Stimulated activated CD8-positive, alpha-beta memory T cell treated with anti-CD3 and anti-CD28 coated beads, Interleukin-4, amount 100 ng/mL, for 4 hours (primary cell): Measurements from ENCODE around the gene CMTM8.

ENCODE experiments used
- DNase-seq, 2 donors: peaks; one replicate each; pipeline ENCODE4 v3.0.0-alpha.2; 2020; ENCODE audit warnings: low read depth in 2 of 2, low spot score in 1 of 2

CMTM8 gene

DNA sequence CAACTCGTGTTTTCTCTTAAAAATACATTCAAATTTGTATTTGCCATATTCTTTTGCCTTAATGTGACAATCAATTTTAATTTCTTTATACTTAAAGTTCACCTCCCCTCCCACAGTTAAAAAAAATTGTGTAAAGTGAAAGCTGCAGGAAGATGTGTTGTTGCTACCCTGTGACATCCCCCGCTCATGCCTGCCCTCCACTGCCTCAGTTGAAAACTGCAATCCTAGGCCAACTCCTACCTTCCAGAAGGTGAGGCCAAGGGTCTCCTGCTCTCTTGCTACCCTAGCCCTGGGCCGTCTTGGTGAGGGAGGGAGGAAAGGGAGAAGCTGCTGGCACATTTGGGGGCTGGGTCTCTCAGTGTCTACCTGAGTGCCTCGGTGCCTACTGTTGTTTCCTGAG lies 96.2 kb downstream of the CMTM8 start:
- peak in 1 of 2 donors; percentile 10 for DNase-seq

DNA sequence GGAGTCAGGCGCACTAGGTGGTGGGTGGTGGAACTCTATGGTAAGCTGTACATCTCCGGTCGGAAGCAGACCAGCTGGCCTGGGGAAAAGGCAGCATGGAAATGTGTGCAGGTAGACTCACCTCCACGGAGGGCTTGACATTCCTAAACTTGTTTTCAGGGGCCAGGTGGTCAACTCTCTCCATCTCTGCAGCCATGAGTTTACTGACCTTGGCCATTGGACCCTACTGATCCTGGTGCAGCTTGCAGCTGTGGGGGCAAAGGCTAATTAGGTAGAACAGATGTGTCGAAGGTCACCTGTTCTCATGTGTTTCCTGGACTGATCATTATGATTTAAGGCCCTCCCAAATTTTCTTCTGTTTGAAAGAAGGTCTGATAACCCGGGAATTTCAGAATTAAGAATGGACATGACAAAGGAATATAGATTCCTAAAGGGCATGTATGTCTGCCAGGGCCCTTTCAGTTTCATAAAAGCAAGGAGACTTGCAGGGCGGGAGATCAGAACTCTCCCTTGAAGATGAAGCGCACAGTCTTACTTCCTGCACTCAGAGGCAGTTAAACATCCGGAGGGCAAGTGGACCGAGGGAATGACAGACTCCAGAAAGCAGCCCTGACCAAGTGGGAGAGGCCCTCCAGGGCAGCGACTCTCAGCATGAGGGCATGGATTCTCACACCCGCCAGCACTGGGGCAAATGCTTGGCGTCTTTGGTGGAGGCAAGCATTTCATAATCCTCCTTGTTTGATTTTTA lies 97.1 kb downstream of the CMTM8 start:
- no peak for DNase-seq

DNA sequence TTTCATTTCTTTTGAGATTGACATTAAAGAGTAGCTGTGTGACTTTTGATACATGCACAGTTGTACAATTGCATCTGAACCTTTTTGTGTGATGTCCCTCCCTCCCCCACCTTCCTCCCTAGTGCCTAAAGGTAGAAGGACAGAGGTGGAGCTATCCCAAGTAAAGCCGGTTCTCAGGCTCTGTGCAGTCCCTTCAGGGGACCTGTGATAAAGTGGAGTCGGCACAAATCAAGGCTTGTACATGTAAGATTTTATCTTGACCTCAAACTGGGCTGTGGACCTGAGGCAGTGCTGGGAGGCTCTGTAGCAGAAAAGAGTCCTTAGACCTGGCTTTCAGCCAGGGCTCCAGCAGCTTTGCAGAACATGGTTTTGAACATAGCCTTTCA lies 97.6 kb downstream of the CMTM8 start:
- DNase-seq = no peak

DNA sequence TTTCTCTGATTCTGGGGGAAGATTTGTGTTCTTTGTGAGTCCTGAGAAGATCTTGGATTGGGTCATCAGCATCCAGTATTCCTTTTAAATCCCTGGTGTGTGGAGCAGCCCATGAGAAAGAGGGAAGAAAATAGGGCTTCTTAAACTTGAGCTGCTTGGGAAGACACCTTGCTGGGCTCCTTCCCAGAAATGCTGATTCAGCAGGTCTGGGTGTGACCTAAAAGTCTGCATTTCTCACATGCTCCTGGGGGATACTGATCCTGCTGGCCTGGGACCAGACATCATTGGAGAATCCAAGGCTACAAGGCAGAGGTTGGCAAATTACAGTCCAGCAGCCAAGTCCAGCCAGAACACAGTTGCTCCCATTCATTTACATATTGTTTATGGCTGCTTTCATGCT lies 99.0 kb downstream of the CMTM8 start:
- DNase-seq = no peak

DNA sequence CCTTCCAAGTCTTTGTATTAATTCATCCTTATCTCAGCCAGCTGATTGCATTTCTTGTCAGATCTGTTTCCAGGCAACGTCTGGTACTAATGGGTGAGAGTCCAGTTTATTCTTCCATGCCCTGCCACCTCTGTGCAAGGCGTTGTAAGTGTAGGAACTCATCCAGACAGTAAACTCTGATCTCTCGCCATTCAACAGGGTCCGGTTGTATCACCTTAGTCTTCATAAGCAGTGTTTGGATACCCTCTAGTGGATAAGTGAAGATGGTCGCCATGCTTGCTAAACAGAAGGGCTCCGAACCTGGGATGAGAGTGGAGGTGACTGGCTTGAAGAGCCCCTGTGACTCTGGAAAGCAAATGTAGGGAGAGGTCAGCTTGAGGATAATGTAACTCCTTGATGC lies 101.6 kb downstream of the CMTM8 start:
- no peak for DNase-seq

DNA sequence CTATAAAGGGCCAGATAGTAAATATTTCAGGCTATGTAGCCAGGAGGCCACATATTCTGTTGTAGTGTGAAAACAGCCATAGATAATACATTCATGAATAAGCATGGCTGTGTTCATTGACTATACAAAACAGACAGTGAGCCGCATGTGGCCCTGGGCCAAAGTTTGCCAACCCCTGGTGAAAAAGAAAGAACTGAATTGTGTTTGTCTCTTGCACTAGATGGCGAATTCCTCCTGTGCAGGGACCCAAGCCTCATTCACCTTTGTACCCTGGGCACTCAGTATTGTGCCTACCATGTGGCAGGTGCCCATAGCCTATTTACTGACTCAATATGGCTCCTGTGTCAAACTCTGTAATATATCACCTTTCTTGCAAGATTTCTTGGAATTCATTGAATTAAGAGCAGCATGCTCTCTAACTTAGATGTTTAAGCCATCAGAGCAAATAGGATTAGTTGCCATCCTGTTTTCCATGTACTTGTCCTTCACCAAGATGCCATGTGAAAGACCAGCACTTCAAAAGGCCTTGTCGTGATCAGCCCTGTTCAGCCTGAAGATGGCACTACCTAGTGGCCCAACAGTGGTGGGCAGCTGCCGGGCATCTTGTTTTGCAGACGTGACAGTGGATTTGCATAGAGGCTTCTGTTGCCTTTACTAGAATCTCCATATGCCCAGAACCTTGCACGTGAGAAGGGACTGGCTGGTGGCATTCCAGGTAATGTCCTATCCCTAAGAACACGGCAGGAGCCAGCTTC lies 102.3 kb downstream of the CMTM8 start:
- DNase-seq = no peak

DNA sequence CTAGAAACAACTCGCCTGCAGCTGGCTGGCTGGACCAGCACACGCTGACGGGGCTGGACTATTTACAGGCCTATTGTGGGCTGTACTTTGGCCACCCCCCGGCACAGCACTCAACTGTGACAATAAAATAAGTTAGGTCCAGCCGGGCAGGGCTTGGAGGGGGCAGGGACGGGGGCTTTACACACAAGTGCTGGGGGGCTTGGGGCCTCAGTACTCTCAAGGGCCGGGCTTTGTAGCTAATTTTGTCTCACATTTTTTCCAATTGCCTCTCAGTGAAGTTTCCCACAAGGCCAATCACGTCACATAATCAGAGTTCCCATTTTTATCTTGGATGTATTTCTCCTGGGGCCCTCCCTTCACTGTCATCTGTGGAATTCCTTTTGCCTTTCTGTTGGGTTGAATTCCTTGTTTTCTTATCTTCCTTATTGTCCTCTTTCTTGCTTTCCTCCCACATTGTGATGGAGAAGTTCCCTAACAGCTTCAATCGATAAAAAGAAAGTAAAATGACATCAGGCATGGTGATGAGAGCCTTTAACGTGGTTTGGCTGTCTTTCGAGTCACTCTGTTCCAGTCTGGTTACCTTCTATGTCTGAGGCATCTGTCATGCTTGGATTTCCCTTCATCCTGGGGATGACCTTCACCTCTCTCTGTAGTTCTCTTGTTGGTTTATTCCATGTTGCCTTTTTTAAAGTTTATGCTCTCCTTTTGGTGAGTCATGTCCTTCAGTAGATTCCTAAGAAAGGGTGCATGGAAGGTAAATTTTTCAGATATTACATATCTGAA lies 109.1 kb downstream of the CMTM8 start:
- no peak for DNase-seq

DNA sequence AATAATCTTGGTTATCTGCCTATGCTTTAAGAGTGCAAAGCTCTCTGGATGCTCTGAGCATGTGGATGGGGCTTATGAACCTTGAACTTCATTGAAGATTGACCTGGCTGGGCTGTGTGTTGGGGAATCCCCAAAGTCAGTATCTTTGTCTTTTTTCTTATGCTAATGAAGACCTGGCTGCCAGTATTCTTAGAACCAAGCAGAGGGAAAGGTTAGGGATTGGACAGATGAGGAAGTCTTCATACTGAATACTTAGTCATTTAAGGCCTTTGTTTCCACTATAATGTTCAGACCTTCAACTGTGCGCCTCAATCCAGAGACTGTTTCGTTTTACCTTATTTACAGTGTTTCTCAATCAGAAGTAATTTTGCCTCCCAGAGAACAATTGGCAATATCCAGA lies 110.7 kb downstream of the CMTM8 start:
- no peak for DNase-seq

DNA sequence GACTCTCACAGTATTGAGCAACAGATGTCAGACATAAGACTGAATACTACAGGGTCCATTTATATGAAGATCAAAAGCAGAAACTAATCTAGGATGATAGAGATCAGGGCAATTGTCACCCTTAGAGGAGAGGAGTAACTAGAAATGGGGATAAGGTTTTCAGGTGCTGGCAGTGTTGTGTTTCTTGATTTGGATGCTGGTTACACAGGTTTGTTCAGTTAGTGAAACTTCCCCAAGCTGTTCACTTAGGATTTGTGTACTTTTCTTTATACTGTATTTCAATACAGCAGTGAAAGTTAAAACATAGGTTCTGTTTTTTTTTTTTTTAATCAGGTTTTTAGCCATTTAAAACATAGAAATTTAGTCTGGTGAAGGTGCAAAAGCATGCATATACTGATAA lies 114.1 kb downstream of the CMTM8 start:
- no peak for DNase-seq

DNA sequence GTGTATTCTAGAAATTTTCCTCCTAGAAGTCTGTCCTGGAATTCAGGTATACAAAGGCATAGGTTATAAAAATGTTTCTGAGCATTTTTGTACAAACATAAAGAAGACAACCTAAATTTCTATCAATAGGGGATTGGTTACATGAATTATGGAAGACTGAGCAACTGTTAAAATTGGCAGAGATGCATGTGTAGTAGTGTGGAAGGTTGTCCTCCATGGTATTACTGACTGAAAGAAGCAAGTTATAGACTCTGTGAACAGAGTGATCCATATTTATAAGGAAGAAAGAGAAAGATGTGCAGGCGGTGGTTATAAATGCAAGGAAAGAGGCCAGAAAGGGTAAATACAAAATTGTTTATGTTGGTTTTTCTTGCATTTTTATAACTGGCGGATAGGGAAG lies 114.9 kb downstream of the CMTM8 start:
- DNase-seq = no peak

DNA sequence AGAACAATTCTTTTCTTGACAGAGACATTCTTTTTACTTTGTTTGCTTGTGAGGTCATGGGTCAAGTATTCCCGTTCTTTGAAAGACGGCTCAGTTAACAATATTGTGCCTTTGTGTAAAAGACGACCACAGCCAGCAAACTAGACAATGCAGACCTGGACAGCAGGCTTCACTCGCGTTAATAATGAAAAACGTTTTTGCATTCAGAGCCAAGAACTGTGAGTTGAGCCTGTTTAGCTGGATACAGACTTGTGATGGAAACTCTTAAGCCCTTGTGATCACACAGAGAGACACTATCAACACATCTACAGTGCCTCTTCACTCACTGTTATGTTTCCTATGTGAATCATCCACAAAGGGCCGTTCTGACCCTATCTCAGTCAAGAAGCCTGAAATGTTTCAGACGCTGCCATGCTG lies 115.9 kb downstream of the CMTM8 start:
- no peak for DNase-seq

DNA sequence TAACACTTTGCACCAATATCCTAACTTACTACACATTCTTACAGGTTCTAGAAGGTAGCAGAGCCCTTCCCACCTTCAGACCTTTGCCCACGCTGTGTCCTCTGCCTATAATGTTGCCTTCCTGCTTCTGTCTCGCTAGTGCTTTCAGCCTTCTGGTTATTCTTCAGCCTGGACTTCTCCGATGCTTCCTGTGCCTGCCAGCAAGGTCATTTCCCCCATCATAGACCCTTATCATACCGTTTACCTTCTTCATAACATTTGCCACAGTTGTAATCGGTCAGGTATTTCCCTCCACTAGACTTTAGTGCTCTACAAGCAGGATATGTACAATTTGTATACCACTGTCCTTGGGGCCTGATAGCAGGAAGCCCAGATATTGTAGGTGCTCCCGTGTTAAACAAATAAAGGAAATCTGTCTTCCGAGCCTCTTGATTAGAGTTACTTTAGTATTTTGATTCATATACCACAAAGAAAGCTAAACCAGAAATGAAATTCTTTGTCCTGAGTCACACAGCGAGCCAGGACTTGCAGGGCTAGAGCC lies 117.3 kb downstream of the CMTM8 start:
- no peak for DNase-seq

DNA sequence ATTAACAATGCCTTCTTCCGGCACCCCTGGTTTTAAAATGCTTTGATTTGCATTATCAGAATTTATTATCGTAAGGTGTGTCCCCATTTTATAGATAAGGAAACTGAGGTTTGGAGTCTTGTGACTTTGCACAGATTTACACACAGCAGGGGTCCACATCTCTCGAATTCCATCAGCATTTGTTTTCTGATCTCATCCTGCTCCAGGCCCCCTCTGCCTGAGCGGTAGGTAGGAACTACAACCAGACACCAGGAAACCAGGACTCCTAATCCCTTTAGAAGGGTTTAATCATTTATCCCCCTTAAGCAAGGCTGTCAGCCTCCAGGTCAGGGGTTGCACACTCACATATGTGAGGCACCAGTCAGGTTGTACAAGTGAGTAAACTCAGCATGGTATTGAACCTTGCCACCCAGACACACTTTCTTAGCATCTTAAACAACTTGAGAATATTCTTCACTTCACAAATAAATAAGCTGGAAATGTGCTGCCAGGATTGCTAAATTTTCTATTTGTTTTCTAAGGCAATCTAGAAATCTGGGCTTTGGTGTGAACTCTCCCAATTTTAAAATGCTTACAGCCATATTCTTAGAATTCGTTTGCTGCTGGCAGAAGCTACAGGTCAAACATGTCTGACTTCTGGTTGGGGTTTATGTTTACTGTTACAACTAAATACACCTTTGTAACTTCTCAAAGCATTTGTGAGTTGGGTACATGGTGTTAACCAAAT lies 121.4 kb downstream of the CMTM8 start:
- no peak for DNase-seq

DNA sequence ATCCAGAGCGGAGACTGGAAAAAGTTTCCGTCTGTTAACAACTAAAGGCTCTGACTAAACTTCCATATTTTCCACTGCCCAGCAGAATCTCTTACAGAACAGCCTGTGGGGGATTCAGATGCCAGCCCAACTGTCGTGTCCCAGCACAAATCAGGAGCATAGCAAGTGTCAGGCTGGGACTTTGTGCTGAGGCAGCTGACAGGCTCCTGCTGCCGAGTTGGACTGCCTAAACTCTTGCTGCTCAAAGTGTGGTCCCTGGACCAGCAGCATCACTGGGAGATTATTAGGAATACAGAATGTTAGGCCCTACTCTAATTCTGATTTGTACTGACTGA lies 122.0 kb downstream of the CMTM8 start:
- DNase-seq = no peak

DNA sequence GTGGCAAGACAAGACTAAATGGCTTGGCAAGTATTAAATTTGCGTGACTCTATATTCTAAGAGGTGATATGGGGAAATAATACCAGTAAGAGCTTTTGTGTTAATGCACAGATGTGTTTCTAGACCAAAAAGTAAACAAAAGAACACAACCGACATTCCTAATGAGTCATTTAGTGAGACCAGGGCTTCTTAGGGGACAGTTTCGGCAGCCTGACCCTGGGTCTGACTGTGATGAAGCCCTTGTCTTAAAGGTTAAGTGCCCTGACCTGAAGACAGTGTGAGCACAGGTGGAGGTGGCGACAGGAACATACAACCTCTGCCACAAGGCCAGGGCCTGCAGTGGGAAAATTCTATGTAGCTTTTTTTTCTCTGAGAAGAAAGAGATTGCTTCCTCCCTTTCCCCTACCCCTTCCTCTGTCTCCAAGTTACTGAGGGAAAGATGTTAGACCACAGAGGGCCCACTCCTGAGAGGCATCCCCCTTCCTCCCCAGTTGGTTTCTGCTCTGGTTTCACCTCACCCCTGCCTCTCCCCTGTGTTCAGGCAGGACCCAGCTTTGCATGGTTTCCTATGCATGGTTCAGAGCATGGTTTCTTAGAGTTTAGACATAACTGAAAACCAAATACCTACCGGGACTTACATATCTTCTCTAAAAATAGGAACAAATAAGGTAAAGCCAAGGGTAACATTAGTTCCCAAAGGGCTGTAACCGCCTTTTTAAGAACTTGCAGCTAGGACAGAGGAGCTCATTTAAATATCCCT lies 128.3 kb downstream of the CMTM8 start:
- no peak for DNase-seq

DNA sequence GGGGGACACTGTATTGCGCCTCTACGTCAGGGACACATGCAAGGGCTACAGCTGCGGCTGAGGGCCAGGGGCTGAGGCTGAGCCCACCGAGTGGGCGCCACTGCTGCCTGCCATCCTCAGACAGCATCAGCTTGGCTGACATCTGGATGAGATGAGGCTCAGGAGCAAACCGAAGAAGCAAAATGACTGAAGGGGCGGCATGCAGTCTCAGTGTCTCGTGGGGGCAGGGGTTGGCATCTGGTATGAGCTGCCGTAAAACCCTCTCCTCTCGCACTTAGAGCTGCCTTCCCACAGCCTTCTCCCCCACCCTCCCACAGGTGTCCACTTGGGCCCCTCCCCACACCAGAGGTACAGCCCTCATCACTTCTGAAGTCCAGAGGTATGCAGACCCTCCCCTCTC lies 129.0 kb downstream of the CMTM8 start:
- no peak for DNase-seq

DNA sequence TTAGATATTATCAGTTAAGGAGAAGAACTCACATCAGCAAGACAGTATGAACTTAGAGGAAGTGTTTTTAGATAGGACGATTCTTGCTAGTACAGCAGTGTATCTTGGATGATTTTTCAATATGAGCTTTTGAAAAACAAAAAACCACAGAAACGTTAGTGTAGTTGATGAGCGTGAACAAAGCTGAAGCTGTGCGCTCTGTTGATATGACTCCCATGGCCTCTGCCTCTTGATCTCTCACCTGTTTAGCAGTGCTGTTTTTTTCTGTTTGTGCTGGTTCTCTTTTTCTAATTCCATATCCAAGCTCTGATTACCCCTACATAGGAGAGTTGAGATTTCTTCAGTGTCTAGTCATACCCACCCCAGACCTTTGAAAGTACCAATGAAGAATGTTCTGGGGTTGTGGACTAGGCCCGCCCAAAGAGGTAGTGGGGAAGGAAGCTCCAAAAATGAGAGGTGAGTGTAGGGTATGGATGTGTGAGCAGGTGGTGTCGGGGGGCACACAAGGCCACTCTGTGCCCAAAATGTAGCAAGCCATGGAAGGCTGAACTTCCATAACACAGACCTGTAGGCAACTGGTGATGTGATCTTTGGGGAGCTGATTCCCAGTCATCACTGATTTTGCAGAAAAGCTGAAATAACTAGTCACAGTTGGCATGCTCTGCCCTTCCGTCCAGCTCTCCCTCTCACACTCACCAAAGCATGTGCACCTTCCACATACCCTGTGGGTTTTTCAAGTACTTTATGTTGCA lies 133.2 kb downstream of the CMTM8 start:
- DNase-seq = no peak

DNA sequence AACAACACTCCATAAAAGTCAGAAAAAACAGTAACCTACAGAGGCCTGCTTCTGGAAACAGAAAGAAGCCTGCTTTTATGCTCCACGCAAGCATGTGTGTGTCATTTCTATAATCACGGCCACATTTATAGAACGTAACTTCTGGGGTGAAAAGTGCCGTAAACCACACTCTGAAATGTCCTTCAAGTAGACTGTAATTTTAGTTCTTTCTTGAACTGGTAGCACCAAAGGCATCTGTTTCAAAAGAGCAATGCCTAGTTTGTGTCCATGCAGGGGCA lies 133.7 kb downstream of the CMTM8 start:
- DNase-seq = no peak

DNA sequence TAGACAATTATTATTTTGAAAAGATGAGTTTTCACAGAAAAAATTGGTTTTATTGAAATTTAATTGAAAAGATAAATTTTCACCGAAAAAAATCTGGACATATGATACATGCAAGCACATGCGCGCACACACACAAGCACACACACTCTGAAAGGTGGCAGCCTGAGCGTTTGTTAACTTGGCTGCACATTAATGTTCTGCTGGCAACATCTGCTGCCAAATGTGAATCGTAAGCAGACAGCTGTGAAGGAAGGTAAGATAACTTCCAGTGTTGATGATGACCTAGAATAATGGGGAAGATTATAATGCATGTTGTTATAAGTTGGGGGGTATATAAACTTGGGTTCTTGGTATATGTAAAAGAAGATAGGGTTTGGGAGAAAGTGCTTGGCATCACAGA lies 134.8 kb downstream of the CMTM8 start:
- no peak for DNase-seq

DNA sequence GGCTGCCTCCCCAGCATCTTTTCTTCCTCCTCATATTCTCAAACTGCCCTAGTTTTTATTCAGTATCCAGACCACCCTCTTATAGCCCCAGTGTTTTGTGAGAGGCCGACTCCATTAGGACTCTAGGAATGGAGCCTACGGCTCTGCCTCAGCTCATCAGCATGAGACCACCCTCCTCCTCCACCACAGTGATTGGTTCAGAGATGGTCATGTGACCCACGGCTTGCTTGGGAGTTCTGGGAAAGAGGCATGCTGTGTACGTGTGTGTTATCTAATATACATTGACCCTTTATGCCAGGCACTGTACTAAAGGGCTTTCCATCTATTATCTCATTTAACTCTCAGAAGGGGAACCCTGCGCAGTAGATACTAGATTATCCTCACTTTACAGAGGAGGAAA lies 135.4 kb downstream of the CMTM8 start:
- no peak for DNase-seq
